Stimulated activated CD4-positive, alpha-beta T cell treated with anti-CD3 and anti-CD28 coated beads, Interleukin-12 subunit alpha, Interleukin-12 subunit beta, amount 100 ng/mL, for 48 hours (primary cell): ENCODE results near the gene UTF1.

Experiments
- DNase-seq, 3 donors: peaks; one replicate each; pipeline ENCODE4 v3.0.0-alpha.2; 2020; ENCODE audit warnings: low read depth in 2 of 3, low spot score in 1 of 3

The UTF1 gene

GRCh38 chr10:133196936-133197758, 32.9 kb upstream of the UTF1 start:
- DNase-seq = no peak

GRCh38 chr10:133197786-133198185, 32.2 kb upstream of the UTF1 start:
- no peak for DNase-seq

GRCh38 chr10:133198206-133198605, 31.8 kb upstream of the UTF1 start:
- DNase-seq = no peak

- DNase-seq = no peak
These were observed 31.2 kb upstream of the UTF1 start for GRCh38 chr10:133198621-133199487.

GRCh38 chr10:133199488-133199885, 30.5 kb upstream of the UTF1 start:
- DNase-seq = no peak

GRCh38 chr10:133199992-133200611, 29.9 kb upstream of the UTF1 start:
- no peak for DNase-seq

GRCh38 chr10:133200621-133201031, 29.4 kb upstream of the UTF1 start:
- DNase-seq = no peak

GRCh38 chr10:133201151-133201947, 28.7 kb upstream of the UTF1 start:
- DNase-seq = no peak

GRCh38 chr10:133201948-133202725, 27.9 kb upstream of the UTF1 start:
- no peak for DNase-seq

- no peak for DNase-seq
These were observed 27.0 kb upstream of the UTF1 start for GRCh38 chr10:133202778-133203651.

- no peak for DNase-seq
These were observed 26.3 kb upstream of the UTF1 start for GRCh38 chr10:133203652-133204195.

GRCh38 chr10:133204226-133205015, 25.6 kb upstream of the UTF1 start:
- no peak for DNase-seq

GRCh38 chr10:133205146-133205545, 24.9 kb upstream of the UTF1 start:
- DNase-seq = no peak

GRCh38 chr10:133206356-133207040, 23.5 kb upstream of the UTF1 start:
- DNase-seq = no peak

- no peak for DNase-seq
These were observed 22.9 kb upstream of the UTF1 start for GRCh38 chr10:133207041-133207600.

GRCh38 chr10:133207627-133208026, 22.4 kb upstream of the UTF1 start:
- DNase-seq = no peak

- DNase-seq = no peak
These were observed 21.6 kb upstream of the UTF1 start for GRCh38 chr10:133208466-133208865.
